Measurements from ENCODE around the gene ANXA2R. TPM values are rescaled to one million over a fixed set of nuclear protein-coding genes. Genes with fewer than 3 reads are reported as not detected.
A peak's percentile ranks its signal among the peaks of the same experiment; 100 is the strongest.

The ANXA2R gene
- total RNA-seq, 1 experiment from 2014 or later, result 8.9 TPM

- Histone ChIP-seq H3K4me2 (ENCODE audit: low read length) (peak overlapping the region; percentile 96), H2AFZ (ENCODE audit: low read length) (peak overlapping the region; percentile 79), H4K20me1 (ENCODE audit: low read length) (no peaks in the 10 kb centered on the region), H3K27ac (ENCODE audit: low read length) (peak overlapping the region; percentile 90), H3F3A (ENCODE audit: low read length, unreplicated experiment) (no peaks in the 10 kb centered on the region), H3K79me2 (ENCODE audit: low read length) (peaks cover 90% of the 10 kb centered on the region), H3K9me3 (ENCODE audit: low read length) (no peaks in the 10 kb centered on the region), H3K9ac (ENCODE audit: low read length) (peak overlapping the region; percentile 88), H3K36me3 (ENCODE audit: low read depth, low read length) (no peaks in the 10 kb centered on the region), H3K27me3 (ENCODE audit: low read length) (no peaks in the 10 kb centered on the region), H3K9me2 (replicated peaks; ENCODE audit: low read length) (no peaks in the 10 kb centered on the region), H3K4me1 (ENCODE audit: insufficient read depth, low read length) (peaks cover 11% of the 10 kb centered on the region), H3K4me3 (ENCODE audit: low read length) (peak overlapping the region; percentile 70)
- DNase-seq (peak; percentile 81), ATAC-seq (no peak)
- intact Hi-C loops (cut with micrococcal nuclease), result loop anchor here (5.0 to 10.0 kb wide), 3 partner anchors 35 to 440 kb away; partner anchors contain the start of gene TMEM267
- BruUV-seq (replicated peaks), result no TSS peak
- ChIA-PET POLR2A (ENCODE audit: unreplicated experiment) (interaction anchor here (0.7 to 2.0 kb wide), 5 partner anchors 21 to 442 kb away, joined by 3 to 9 read pairs (median 4); partner anchors contain the start of gene TMEM267), CTCF (interaction anchor here (0.7 to 3.3 kb wide), 4 partner anchors 22 to 159 kb away, joined by 3 to 20 read pairs (median 5); no protein-coding TSS in a partner anchor)
- TF ChIP-seq EZH2phosphoT487 (IDR thresholded peaks at IDR 0.05; ENCODE audit: borderline replicate concordance, low read length) (no peak), CTCF (conservative IDR thresholded peaks at IDR 0.05; ENCODE audit: low read depth, low read length) (peak; percentile 39; the same call in 1 of the 2 replicates), EZH2 (IDR thresholded peaks at IDR 0.05; ENCODE audit: low read length, unreplicated experiment) (no peak)
These were observed 2.1 kb upstream of the ANXA2R start for GRCh38 chr5:43042176-43042625.

GRCh38 chr5:43041669-43042175 lies 1.6 kb upstream of the ANXA2R start:
- Histone ChIP-seq H3K4me3 (ENCODE audit: low read length) (peak overlapping the region; percentile 70), H3K9ac (ENCODE audit: low read length) (peak overlapping the region; percentile 88), H3K36me3 (ENCODE audit: low read depth, low read length) (no peaks in the 10 kb centered on the region), H2AFZ (ENCODE audit: low read length) (peak overlapping the region; percentile 79), H3K9me2 (replicated peaks; ENCODE audit: low read length) (no peaks in the 10 kb centered on the region), H3K79me2 (ENCODE audit: low read length) (peaks cover 90% of the 10 kb centered on the region), H3K4me1 (ENCODE audit: insufficient read depth, low read length) (peaks cover 9% of the 10 kb centered on the region), H4K20me1 (ENCODE audit: low read length) (no peaks in the 10 kb centered on the region), H3K9me3 (ENCODE audit: low read length) (no peaks in the 10 kb centered on the region), H3F3A (ENCODE audit: low read length, unreplicated experiment) (no peaks in the 10 kb centered on the region), H3K4me2 (ENCODE audit: low read length) (peak overlapping the region; percentile 96), H3K27me3 (ENCODE audit: low read length) (no peaks in the 10 kb centered on the region), H3K27ac (ENCODE audit: low read length) (peak overlapping the region; percentile 90)
- ATAC-seq, result peak; percentile 2
- peak; percentile 76 for DNase-seq
- no peak for TF ChIP-seq EZH2 (IDR thresholded peaks at IDR 0.05; ENCODE audit: low read length, unreplicated experiment)
- no peak for TF ChIP-seq EZH2phosphoT487 (IDR thresholded peaks at IDR 0.05; ENCODE audit: borderline replicate concordance, low read length)
- no peak for TF ChIP-seq CTCF (conservative IDR thresholded peaks at IDR 0.05; ENCODE audit: low read depth, low read length)
- BruUV-seq (replicated peaks), result TSS peak; percentile 26
- intact Hi-C loops (cut with micrococcal nuclease), result loop anchor here (1.0 to 10.0 kb wide), 4 partner anchors 34 to 441 kb away; partner anchors contain the start of gene TMEM267
- ChIA-PET POLR2A (ENCODE audit: unreplicated experiment) (interaction anchor here (0.6 to 2.0 kb wide), 8 partner anchors 22 to 133 kb away, joined by 4 to 11 read pairs (median 8); no protein-coding TSS in a partner anchor), CTCF (interaction anchor here (0.7 to 3.3 kb wide), 5 partner anchors 22 to 1319 kb away, joined by 3 to 20 read pairs (median 6); no protein-coding TSS in a partner anchor)
